HEK293 (cell line): ENCODE measurements around the gene GM2A.

Experiments
- CTCF ChIA-PET: fragments of 350-600 bp; formaldehyde crosslinking; extraction: SDS; loops from one replicate; lab custom pipeline; 2021; ENCODE audit warnings: antibody characterized with exemption; lab: Yijun Ruan, JAX
- POLR2A ChIA-PET: fragments of 300-600 bp; formaldehyde crosslinking; extraction: SDS; loops from one replicate; lab custom pipeline; 2020; ENCODE audit warnings: antibody characterized with exemption, inconsistent platforms; lab: Yijun Ruan, JAX
- H3K27ac ChIP-seq: fragments of 200-500 bp; sonication (Bioruptor generic); 2 replicates; pipeline ENCODE4 v1.5.1; 2014; ENCODE audit warnings: low read depth, low read length, control low read depth, inconsistent platforms; ENCODE audit errors: extremely low read depth
- H3K36me3 ChIP-seq, 2 experiments: fragments of 200-500 bp in 1 of 2; sonication (Bioruptor generic) in 1 of 2; 1 replicate in 1 of 2; 2 replicates in 1 of 2; pipeline ENCODE4 v1.5.1; 2014 to 2017; ENCODE audit warnings: inconsistent platforms in 2 of 2, low read length in 2 of 2; ENCODE audit not compliant: control insufficient read depth in 2 of 2, insufficient read depth in 1 of 2
- H3K4me1 ChIP-seq: fragments of 200-500 bp; sonication (Bioruptor generic); 2 replicates; pipeline ENCODE4 v1.5.1; 2014; ENCODE audit warnings: mild to moderate bottlenecking, low read length, inconsistent platforms; ENCODE audit not compliant: control insufficient read depth, insufficient read depth
- H3K4me3 ChIP-seq: 2 replicates; pipeline ENCODE4 v1.5.1; 2011; ENCODE audit warnings: low read depth, mild to moderate bottlenecking, control low read depth, low read length, moderate library complexity
- H3K9me3 ChIP-seq: fragments of 200-500 bp; sonication (Bioruptor generic); 2 replicates; pipeline ENCODE4 v1.5.1; 2014; ENCODE audit warnings: low read depth, low read length, inconsistent platforms; ENCODE audit not compliant: control insufficient read depth, insufficient read depth
- IKZF3 ChIP-seq: fragments of 450-650 bp; IDR thresholded peaks from 2 replicates; pipeline ENCODE4 v1.5.0; 2018; ENCODE audit warnings: missing biosample characterization, mild to moderate bottlenecking, missing genetic modification characterization, moderate library complexity
- KLF7 ChIP-seq: fragments of 450-650 bp; formaldehyde crosslinking; IDR thresholded peaks from 2 replicates; pipeline ENCODE4 v1.5.1; 2016; ENCODE audit warnings: missing biosample characterization, missing genetic modification characterization, borderline replicate concordance
- MEIS1 ChIP-seq: sonication (generic); formaldehyde crosslinking; IDR thresholded peaks from 2 replicates; pipeline ENCODE4 v1.8.1; 2022; ENCODE audit warnings: missing genetic modification reagents, mild to moderate bottlenecking, borderline replicate concordance
- PBX3 ChIP-seq: sonication (generic); formaldehyde crosslinking; IDR thresholded peaks from 2 replicates; pipeline ENCODE4 v1.8.1; 2022; ENCODE audit warnings: mild to moderate bottlenecking, moderate library complexity, missing genetic modification reagents
- RBAK ChIP-seq: fragments of 450-650 bp; formaldehyde crosslinking; IDR thresholded peaks from 2 replicates; pipeline ENCODE4 v1.5.1; 2016; ENCODE audit warnings: missing biosample characterization, missing genetic modification characterization
- SCRT2 ChIP-seq: fragments of 450-650 bp; formaldehyde crosslinking; IDR thresholded peaks from 2 replicates; pipeline ENCODE4 v1.5.1; 2016; ENCODE audit warnings: missing biosample characterization, missing genetic modification characterization
- SP3 ChIP-seq: fragments of 450-650 bp; formaldehyde crosslinking; IDR thresholded peaks from 2 replicates; pipeline ENCODE4 v1.5.1; 2016; ENCODE audit warnings: missing biosample characterization, missing genetic modification characterization
- ZNF138 ChIP-seq: fragments of 450-650 bp; formaldehyde crosslinking; IDR thresholded peaks from 2 replicates; pipeline ENCODE4 v1.5.1; 2016; ENCODE audit warnings: missing biosample characterization, missing genetic modification characterization, borderline replicate concordance
- ZNF174 ChIP-seq: fragments of 450-650 bp; formaldehyde crosslinking; IDR thresholded peaks from 2 replicates; pipeline ENCODE4 v1.5.0; 2017; ENCODE audit warnings: missing biosample characterization, mild to moderate bottlenecking, missing genetic modification characterization
- ZNF202 ChIP-seq: fragments of 450-650 bp; formaldehyde crosslinking; IDR thresholded peaks from 2 replicates; pipeline ENCODE4 v1.5.1; 2016; ENCODE audit warnings: missing biosample characterization, missing genetic modification characterization, borderline replicate concordance
- ZNF274 ChIP-seq, 2 experiments: fragments of 200-500 bp in 1 of 2; fragments of 450-650 bp in 1 of 2; sonication (Bioruptor generic) in 1 of 2; formaldehyde crosslinking in 1 of 2; IDR thresholded peaks; 2 replicates each; pipeline versions ENCODE4 v1.5.1 to v1.6.1; 2014 to 2016; ENCODE audit warnings: borderline replicate concordance in 1 of 2, inconsistent platforms in 1 of 2, low read length in 1 of 2, missing biosample characterization in 1 of 2, missing genetic modification characterization in 1 of 2
- ZNF391 ChIP-seq: fragments of 450-650 bp; formaldehyde crosslinking; IDR thresholded peaks from 2 replicates; pipeline ENCODE4 v1.5.1; 2016; ENCODE audit warnings: low read depth, missing biosample characterization, missing genetic modification characterization, borderline replicate concordance
- ZNF398 ChIP-seq: fragments of 450-650 bp; formaldehyde crosslinking; IDR thresholded peaks from 2 replicates; pipeline ENCODE4 v1.5.1; 2017; ENCODE audit warnings: missing biosample characterization, missing genetic modification characterization
- ZNF530 ChIP-seq: fragments of 450-650 bp; formaldehyde crosslinking; IDR thresholded peaks from 2 replicates; pipeline ENCODE4 v1.5.1; 2016; ENCODE audit warnings: low read depth, missing biosample characterization, missing genetic modification characterization
- ZNF639 ChIP-seq: fragments of 450-650 bp; formaldehyde crosslinking; IDR thresholded peaks from 2 replicates; pipeline ENCODE4 v1.5.1; 2016; ENCODE audit warnings: missing biosample characterization, missing genetic modification characterization
- ZNF701 ChIP-seq: fragments of 450-650 bp; formaldehyde crosslinking; IDR thresholded peaks from 2 replicates; pipeline ENCODE4 v1.5.1; 2016; ENCODE audit warnings: missing biosample characterization, missing genetic modification characterization
- ZNF843 ChIP-seq: fragments of 450-650 bp; formaldehyde crosslinking; IDR thresholded peaks from 2 replicates; pipeline ENCODE4 v1.5.1; 2016; ENCODE audit warnings: missing biosample characterization, missing genetic modification characterization
- ZSCAN30 ChIP-seq: fragments of 450-650 bp; IDR thresholded peaks from 2 replicates; pipeline ENCODE4 v1.5.1; 2018; ENCODE audit warnings: missing biosample characterization, mild to moderate bottlenecking, missing genetic modification characterization, moderate library complexity
- TF ChIP-seq, protein P1 (sequence below): fragments of 450-650 bp; formaldehyde crosslinking; IDR thresholded peaks from 2 replicates; pipeline ENCODE4 v1.5.1; 2017; ENCODE audit warnings: missing biosample characterization, missing genetic modification characterization
- TF ChIP-seq, protein P2 (sequence below): fragments of 450-650 bp; formaldehyde crosslinking; IDR thresholded peaks from 2 replicates; pipeline ENCODE4 v1.5.1; 2016; ENCODE audit warnings: missing biosample characterization, missing genetic modification characterization

GM2A gene

GRCh38 chr5:151295791-151296477, 42.9 kb downstream of the GM2A start:
- ChIA-PET CTCF (interaction anchor here (1.5 to 1.7 kb wide), 2 partner anchors 11 to 12 kb away, joined by 4 to 5 read pairs; no protein-coding TSS in a partner anchor), POLR2A (no interaction called here)
- Histone ChIP-seq H3K36me3 (no peaks in the 10 kb centered on the region), H3K4me3 (no peak overlapping the region)
- TF ChIP-seq ZNF639 (tag by site-specific recombination), result no peak
- no peak for TF ChIP-seq ZNF274 (IDR thresholded peaks at IDR 0.05; ENCODE audit: low read length)
- no peak for TF ChIP-seq ZNF274 (tag by site-specific recombination; IDR thresholded peaks at IDR 0.05; ENCODE audit: borderline replicate concordance)
- TF ChIP-seq, all 188 proteins: peak for 0
- Histone ChIP-seq H3K27ac (no peak overlapping the region), H3K4me1 (no peaks in the 10 kb centered on the region), H3K9me3 (no peaks in the 10 kb centered on the region)

DNA sequence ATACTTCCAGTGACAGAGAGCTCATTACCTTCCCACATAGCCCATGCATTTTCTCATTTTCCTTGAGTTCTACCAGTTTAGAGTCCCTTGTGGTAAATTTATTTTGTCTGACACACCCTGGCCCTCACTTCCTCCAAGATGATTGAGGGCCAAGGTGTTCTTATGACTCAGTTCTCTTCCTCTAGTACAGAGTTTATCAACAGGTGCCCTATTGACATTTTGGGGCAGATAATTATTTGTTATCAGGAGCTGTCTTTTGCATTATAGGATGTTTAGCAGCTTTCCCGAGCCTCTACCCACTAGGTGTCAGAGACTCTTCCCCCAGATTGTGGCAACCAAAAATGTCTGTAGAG, 43.5 kb downstream of the GM2A start:
- ChIA-PET CTCF (interaction anchor here (1.5 to 1.7 kb wide), 2 partner anchors 12 to 13 kb away, joined by 4 to 5 read pairs; no protein-coding TSS in a partner anchor), POLR2A (no interaction called here)
- Histone ChIP-seq H3K36me3 (no peaks in the 10 kb centered on the region), H3K4me1 (no peaks in the 10 kb centered on the region), H3K9me3 (no peaks in the 10 kb centered on the region)
- TF ChIP-seq MEIS1 (CRISPR knock-in tag) (no peak), ZNF701 (tag by site-specific recombination) (no peak), KLF7 (tag by site-specific recombination) (no peak), RBAK (tag by site-specific recombination) (no peak), IKZF3 (no peak), SCRT2 (tag by site-specific recombination) (peak; percentile 56)
- TF ChIP-seq, protein P1, sequence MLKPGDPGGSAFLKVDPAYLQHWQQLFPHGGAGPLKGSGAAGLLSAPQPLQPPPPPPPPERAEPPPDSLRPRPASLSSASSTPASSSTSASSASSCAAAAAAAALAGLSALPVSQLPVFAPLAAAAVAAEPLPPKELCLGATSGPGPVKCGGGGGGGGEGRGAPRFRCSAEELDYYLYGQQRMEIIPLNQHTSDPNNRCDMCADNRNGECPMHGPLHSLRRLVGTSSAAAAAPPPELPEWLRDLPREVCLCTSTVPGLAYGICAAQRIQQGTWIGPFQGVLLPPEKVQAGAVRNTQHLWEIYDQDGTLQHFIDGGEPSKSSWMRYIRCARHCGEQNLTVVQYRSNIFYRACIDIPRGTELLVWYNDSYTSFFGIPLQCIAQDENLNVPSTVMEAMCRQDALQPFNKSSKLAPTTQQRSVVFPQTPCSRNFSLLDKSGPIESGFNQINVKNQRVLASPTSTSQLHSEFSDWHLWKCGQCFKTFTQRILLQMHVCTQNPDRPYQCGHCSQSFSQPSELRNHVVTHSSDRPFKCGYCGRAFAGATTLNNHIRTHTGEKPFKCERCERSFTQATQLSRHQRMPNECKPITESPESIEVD (tag by site-specific recombination), result no peak
- TF ChIP-seq, all 188 proteins: peak for 1
- H3K27ac ChIP-seq, result no peak overlapping the region
- H3K4me3 ChIP-seq, result no peak overlapping the region

DNA sequence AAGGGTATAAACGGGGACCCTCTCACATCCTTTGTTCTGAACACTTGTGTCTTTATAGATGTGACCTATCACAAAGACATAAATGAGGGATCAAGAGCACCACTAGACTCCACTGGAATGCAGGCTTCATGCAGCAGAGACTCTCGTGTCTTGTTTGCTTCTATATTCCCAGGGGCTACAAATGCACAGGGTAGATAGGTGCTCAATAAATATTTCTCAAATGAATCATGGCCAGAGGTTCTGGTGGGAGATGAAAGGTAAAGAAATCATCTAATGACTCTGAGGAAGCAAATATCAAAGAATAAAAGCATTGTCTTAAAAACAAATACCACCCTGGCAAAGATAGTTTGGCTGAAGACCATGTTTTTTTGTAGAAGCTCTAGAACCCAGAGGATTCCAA, 44.0 kb downstream of the GM2A start:
- POLR2A ChIA-PET, result no interaction called here
- CTCF ChIA-PET, result interaction anchor here (0.7 to 1.7 kb wide), 8 partner anchors 8 to 752 kb away, joined by 3 to 7 read pairs (median 3); no protein-coding TSS in a partner anchor
- Histone ChIP-seq H3K9me3 (no peaks in the 10 kb centered on the region), H3K27ac (no peak overlapping the region), H3K36me3 (no peaks in the 10 kb centered on the region), H3K4me3 (no peak overlapping the region), H3K4me1 (no peaks in the 10 kb centered on the region)
- no peak for TF ChIP-seq ZNF398
- TF ChIP-seq ZNF843 (tag by site-specific recombination), result no peak
- no peak for TF ChIP-seq ZNF202 (tag by site-specific recombination)
- no peak for TF ChIP-seq PBX3 (CRISPR knock-in tag)
- TF ChIP-seq ZSCAN30 (tag by site-specific recombination), result no peak
- TF ChIP-seq ZNF174 (tag by site-specific recombination), result no peak
- no peak for TF ChIP-seq ZNF138 (tag by site-specific recombination)
- no peak for TF ChIP-seq ZNF530 (tag by site-specific recombination)
- no peak for TF ChIP-seq SP3 (tag by site-specific recombination)
- TF ChIP-seq, protein P2, sequence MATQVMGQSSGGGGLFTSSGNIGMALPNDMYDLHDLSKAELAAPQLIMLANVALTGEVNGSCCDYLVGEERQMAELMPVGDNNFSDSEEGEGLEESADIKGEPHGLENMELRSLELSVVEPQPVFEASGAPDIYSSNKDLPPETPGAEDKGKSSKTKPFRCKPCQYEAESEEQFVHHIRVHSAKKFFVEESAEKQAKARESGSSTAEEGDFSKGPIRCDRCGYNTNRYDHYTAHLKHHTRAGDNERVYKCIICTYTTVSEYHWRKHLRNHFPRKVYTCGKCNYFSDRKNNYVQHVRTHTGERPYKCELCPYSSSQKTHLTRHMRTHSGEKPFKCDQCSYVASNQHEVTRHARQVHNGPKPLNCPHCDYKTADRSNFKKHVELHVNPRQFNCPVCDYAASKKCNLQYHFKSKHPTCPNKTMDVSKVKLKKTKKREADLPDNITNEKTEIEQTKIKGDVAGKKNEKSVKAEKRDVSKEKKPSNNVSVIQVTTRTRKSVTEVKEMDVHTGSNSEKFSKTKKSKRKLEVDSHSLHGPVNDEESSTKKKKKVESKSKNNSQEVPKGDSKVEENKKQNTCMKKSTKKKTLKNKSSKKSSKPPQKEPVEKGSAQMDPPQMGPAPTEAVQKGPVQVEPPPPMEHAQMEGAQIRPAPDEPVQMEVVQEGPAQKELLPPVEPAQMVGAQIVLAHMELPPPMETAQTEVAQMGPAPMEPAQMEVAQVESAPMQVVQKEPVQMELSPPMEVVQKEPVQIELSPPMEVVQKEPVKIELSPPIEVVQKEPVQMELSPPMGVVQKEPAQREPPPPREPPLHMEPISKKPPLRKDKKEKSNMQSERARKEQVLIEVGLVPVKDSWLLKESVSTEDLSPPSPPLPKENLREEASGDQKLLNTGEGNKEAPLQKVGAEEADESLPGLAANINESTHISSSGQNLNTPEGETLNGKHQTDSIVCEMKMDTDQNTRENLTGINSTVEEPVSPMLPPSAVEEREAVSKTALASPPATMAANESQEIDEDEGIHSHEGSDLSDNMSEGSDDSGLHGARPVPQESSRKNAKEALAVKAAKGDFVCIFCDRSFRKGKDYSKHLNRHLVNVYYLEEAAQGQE, result no peak
- no peak for TF ChIP-seq ZNF391 (tag by site-specific recombination)
